ENCODE measurements around the gene AOX1.
"Not testable (repeated sequence)": the region's sequence is repeated elsewhere in the genome, so short reads cannot be mapped to it uniquely, and the experiment has no call there.

Gene AOX1

GRCh38 chr2:200668478-200668877 lies 82.7 kb downstream of the AOX1 start:
- DNase-seq (ENCODE audit: low spot score) = no peak

GRCh38 chr2:200669308-200669707 lies 83.5 kb downstream of the AOX1 start:
- no peak for DNase-seq (ENCODE audit: low spot score)

- no peak for DNase-seq (ENCODE audit: low spot score)
These were observed 84.5 kb downstream of the AOX1 start for GRCh38 chr2:200670313-200670712.

GRCh38 chr2:200670751-200671150 lies 84.9 kb downstream of the AOX1 start:
- DNase-seq (ENCODE audit: low spot score) = no peak

GRCh38 chr2:200673191-200673590 lies 87.4 kb downstream of the AOX1 start:
- DNase-seq (ENCODE audit: low spot score) = no peak

- DNase-seq (ENCODE audit: low spot score) = no peak
These were observed 89.0 kb downstream of the AOX1 start for GRCh38 chr2:200674837-200675236.

GRCh38 chr2:200677171-200677570 lies 91.4 kb downstream of the AOX1 start:
- no peak for DNase-seq (ENCODE audit: low spot score)

GRCh38 chr2:200677721-200678532 lies 92.1 kb downstream of the AOX1 start:
- no peak for DNase-seq (ENCODE audit: low spot score)

- no peak for DNase-seq (ENCODE audit: low spot score)
These were observed 93.3 kb downstream of the AOX1 start for GRCh38 chr2:200679127-200679526.

GRCh38 chr2:200679535-200679934 lies 93.7 kb downstream of the AOX1 start:
- no peak for DNase-seq (ENCODE audit: low spot score)

- DNase-seq (ENCODE audit: low spot score) = no peak
These were observed 95.9 kb downstream of the AOX1 start for GRCh38 chr2:200681697-200682096.

GRCh38 chr2:200682407-200682806 lies 96.6 kb downstream of the AOX1 start:
- not testable (repeated sequence) for DNase-seq (ENCODE audit: low spot score)

- no peak for DNase-seq (ENCODE audit: low spot score)
These were observed 102.4 kb downstream of the AOX1 start for GRCh38 chr2:200687922-200688920.

- no peak for DNase-seq (ENCODE audit: low spot score)
These were observed 103.3 kb downstream of the AOX1 start for GRCh38 chr2:200689115-200689514.

GRCh38 chr2:200693836-200694470 lies 108.1 kb downstream of the AOX1 start:
- no peak for DNase-seq (ENCODE audit: low spot score)

GRCh38 chr2:200695191-200695590 lies 109.4 kb downstream of the AOX1 start:
- DNase-seq (ENCODE audit: low spot score) = no peak

GRCh38 chr2:200695601-200696000 lies 109.8 kb downstream of the AOX1 start:
- no peak for DNase-seq (ENCODE audit: low spot score)

- no peak for DNase-seq (ENCODE audit: low spot score)
These were observed 112.4 kb downstream of the AOX1 start for GRCh38 chr2:200698217-200698616.

GRCh38 chr2:200699310-200699709 lies 113.5 kb downstream of the AOX1 start:
- DNase-seq (ENCODE audit: low spot score) = no peak

GRCh38 chr2:200700856-200701255 lies 115.0 kb downstream of the AOX1 start:
- DNase-seq (ENCODE audit: low spot score) = no peak

GRCh38 chr2:200702044-200702443 lies 116.2 kb downstream of the AOX1 start:
- DNase-seq (ENCODE audit: low spot score) = no peak

- no peak for DNase-seq (ENCODE audit: low spot score)
These were observed 116.9 kb downstream of the AOX1 start for GRCh38 chr2:200702646-200703118.
